ENCODE measurements around the gene OSTC. TPM values are rescaled to one million over a fixed set of nuclear protein-coding genes. Genes with fewer than 3 reads are reported as not detected.

The OSTC gene
- polyA plus RNA-seq, 1 experiment: 320 TPM

DNA sequence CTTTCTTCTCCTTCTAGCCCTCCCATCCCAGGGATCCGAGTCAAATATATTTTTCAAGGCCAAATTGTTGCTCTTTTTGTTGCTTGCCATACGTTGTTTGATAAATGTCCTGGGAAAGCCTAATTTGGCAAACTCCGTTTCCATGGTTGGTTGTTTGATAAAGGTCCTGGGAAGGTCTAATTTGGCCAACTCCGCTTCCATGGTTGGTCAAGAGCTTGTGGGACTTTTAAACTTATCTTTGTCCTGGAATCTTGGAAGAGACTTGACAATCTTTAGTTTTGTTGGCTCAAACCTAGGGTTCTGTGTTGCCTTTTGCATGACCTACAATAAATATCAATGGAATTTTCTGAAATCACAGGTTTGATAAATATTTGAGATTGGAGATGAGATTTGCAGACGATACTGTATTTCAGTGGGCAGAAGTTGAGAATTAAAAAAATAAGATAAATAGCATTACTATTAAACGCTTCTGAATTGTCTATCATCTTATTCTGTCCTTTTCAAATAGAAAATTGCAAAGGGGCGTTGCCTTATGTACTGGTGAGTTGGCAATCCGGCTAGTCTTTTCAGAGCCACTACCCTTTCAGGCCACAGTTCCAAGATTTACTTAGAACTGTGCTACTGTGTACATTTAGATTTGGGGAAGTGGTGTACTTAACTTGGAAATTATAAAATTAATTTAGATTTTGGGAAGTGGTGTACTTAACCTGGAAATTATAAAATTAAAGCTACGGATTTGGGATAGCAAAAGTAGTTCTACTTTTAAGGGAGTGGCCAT is 804 bp downstream of the OSTC start:
- TF ChIP-seq, protein P1, sequence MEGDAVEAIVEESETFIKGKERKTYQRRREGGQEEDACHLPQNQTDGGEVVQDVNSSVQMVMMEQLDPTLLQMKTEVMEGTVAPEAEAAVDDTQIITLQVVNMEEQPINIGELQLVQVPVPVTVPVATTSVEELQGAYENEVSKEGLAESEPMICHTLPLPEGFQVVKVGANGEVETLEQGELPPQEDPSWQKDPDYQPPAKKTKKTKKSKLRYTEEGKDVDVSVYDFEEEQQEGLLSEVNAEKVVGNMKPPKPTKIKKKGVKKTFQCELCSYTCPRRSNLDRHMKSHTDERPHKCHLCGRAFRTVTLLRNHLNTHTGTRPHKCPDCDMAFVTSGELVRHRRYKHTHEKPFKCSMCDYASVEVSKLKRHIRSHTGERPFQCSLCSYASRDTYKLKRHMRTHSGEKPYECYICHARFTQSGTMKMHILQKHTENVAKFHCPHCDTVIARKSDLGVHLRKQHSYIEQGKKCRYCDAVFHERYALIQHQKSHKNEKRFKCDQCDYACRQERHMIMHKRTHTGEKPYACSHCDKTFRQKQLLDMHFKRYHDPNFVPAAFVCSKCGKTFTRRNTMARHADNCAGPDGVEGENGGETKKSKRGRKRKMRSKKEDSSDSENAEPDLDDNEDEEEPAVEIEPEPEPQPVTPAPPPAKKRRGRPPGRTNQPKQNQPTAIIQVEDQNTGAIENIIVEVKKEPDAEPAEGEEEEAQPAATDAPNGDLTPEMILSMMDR (IDR thresholded peaks at IDR 0.05; ENCODE audit: low read depth, low read length): no peak
- no peaks in the 10 kb centered on the region for H3K9me3 ChIP-seq (ENCODE audit: control insufficient read depth, insufficient read depth, low read length)
- POLR2A ChIA-PET: interaction anchor here (1.3 to 2.7 kb wide), 4 partner anchors 20 to 30 kb away, joined by 4 to 17 read pairs (median 7); partner anchors contain the start of gene RPL34
- peak; percentile 23 for DNase-seq (ENCODE audit: low read depth, low spot score)
- peak overlapping the region; percentile 88 for H3K4me3 ChIP-seq (ENCODE audit: low read depth, low read length)
- CTCF ChIA-PET: interaction anchor here (0.6 to 1.8 kb wide), 6 partner anchors 10 to 981 kb away, joined by 3 to 8 read pairs (median 5); no protein-coding TSS in a partner anchor
- H3K27me3 ChIP-seq (ENCODE audit: control insufficient read depth, insufficient read depth, low read length): no peaks in the 10 kb centered on the region
- peak overlapping the region; percentile 87 for H3K27ac ChIP-seq (ENCODE audit: low read depth, low read length)

DNA sequence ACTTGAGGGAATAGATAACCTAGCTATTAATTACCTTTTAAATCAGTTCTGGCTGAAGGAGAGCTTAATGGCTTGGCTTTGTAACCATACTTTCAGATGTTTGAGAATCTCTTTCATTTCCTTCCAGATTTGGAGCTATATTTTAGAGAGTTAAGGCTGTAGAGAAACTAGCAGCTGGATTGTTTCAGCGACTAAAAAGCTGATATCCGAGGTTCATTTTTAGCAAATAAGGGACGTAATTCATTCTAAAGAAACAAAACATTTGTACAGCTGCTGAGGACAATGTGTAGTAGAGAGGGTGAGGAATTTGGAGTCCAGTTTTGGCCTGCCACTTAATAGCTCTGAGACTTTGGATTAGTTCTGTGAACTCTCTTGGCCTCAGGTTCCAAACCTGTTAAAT is 12.2 kb downstream of the OSTC start:
- ChIA-PET POLR2A (no interaction called here), CTCF (no interaction called here)
- TF ChIP-seq, protein P1 (IDR thresholded peaks at IDR 0.05; ENCODE audit: low read depth, low read length): no peak
- H3K4me3 ChIP-seq (ENCODE audit: low read depth, low read length): no peak overlapping the region
- no peaks in the 10 kb centered on the region for H3K9me3 ChIP-seq (ENCODE audit: control insufficient read depth, insufficient read depth, low read length)
- no peak overlapping the region for H3K27ac ChIP-seq (ENCODE audit: low read depth, low read length)
- H3K27me3 ChIP-seq (ENCODE audit: control insufficient read depth, insufficient read depth, low read length): no peaks in the 10 kb centered on the region
- DNase-seq (ENCODE audit: low read depth, low spot score): no peak

- TF ChIP-seq, protein P1 (IDR thresholded peaks at IDR 0.05; ENCODE audit: low read depth, low read length): no peak
- DNase-seq (ENCODE audit: low read depth, low spot score): no peak
- Histone ChIP-seq H3K27me3 (ENCODE audit: control insufficient read depth, insufficient read depth, low read length) (no peaks in the 10 kb centered on the region), H3K9me3 (ENCODE audit: control insufficient read depth, insufficient read depth, low read length) (no peaks in the 10 kb centered on the region), H3K27ac (ENCODE audit: low read depth, low read length) (no peak overlapping the region), H3K4me3 (ENCODE audit: low read depth, low read length) (no peak overlapping the region)
- ChIA-PET POLR2A (interaction anchor here (0.6 kb wide), 1 partner anchor 1524 kb away, joined by 3 read pairs; no protein-coding TSS in a partner anchor), CTCF (interaction anchor here (1.1 kb wide), 1 partner anchor 25 kb away, joined by 3 read pairs; no protein-coding TSS in a partner anchor)
Observed at GRCh38 chr4:108674356-108674977, 24.1 kb downstream of the OSTC start.

- CTCF ChIA-PET: interaction anchor here (5.8 kb wide), 1 partner anchor 724 kb away, joined by 37 read pairs; no protein-coding TSS in a partner anchor
Observed at GRCh38 chr4:108681321-108681809, 31.0 kb downstream of the OSTC start.

More at GRCh38 chr4:108681321-108681809, 31.0 kb downstream of the OSTC start:
- TF ChIP-seq, protein P1 (IDR thresholded peaks at IDR 0.05; ENCODE audit: low read depth, low read length): no peak
- H3K4me3 ChIP-seq (ENCODE audit: low read depth, low read length): no peak overlapping the region
- POLR2A ChIA-PET: interaction anchor here (1.2 kb wide), 1 partner anchor 12 kb away, joined by 6 read pairs; no protein-coding TSS in a partner anchor
- DNase-seq (ENCODE audit: low read depth, low spot score): no peak
- H3K9me3 ChIP-seq (ENCODE audit: control insufficient read depth, insufficient read depth, low read length): no peaks in the 10 kb centered on the region; the same call in 1 of the 2 replicates
- no peak overlapping the region for H3K27ac ChIP-seq (ENCODE audit: low read depth, low read length)
- no peaks in the 10 kb centered on the region for H3K27me3 ChIP-seq (ENCODE audit: control insufficient read depth, insufficient read depth, low read length)
